Parathyroid adenoma (tissue), 2 donors: ENCODE results near the gene GJB5.

Experiments used
- H2AFZ ChIP-seq: fragments of 300-600 bp; sonication (generic); one replicate; pipeline ENCODE4 v1.7.0; 2017; ENCODE audit warnings: antibody characterized with exemption, mild to moderate bottlenecking
- H3K27ac ChIP-seq: fragments of 300-600 bp; sonication (generic); one replicate; pipeline ENCODE4 v1.7.0; 2017
- H3K27me3 ChIP-seq: fragments of 300-600 bp; sonication (generic); one replicate; pipeline ENCODE4 v1.7.0; 2017; ENCODE audit warnings: low read length; ENCODE audit not compliant: control insufficient read depth, insufficient read depth
- H3K36me3 ChIP-seq: fragments of 300-600 bp; sonication (generic); one replicate; pipeline ENCODE4 v1.7.0; 2017; ENCODE audit warnings: low read length; ENCODE audit not compliant: control insufficient read depth, insufficient read depth
- H3K4me1 ChIP-seq: fragments of 300-600 bp; sonication (generic); one replicate; pipeline ENCODE4 v1.7.0; 2017; ENCODE audit warnings: control low read depth
- H3K4me2 ChIP-seq: fragments of 300-600 bp; sonication (generic); one replicate; pipeline ENCODE4 v1.7.0; 2017; ENCODE audit warnings: low read length
- H3K4me3 ChIP-seq: fragments of 300-600 bp; sonication (generic); one replicate; pipeline ENCODE4 v1.7.0; 2017; ENCODE audit warnings: low read depth, low read length
- H3K79me2 ChIP-seq: fragments of 300-600 bp; sonication (generic); one replicate; pipeline ENCODE4 v1.7.0; 2017; ENCODE audit warnings: control low read depth
- H3K9ac ChIP-seq: fragments of 300-600 bp; sonication (generic); one replicate; pipeline ENCODE4 v1.7.0; 2017; ENCODE audit warnings: mild to moderate bottlenecking
- H3K9me3 ChIP-seq: fragments of 300-600 bp; sonication (generic); one replicate; pipeline ENCODE4 v1.7.0; 2017; ENCODE audit warnings: low read length; ENCODE audit not compliant: control insufficient read depth
- TF ChIP-seq, protein P1 (sequence below): fragments of 300-600 bp; sonication (generic); IDR thresholded peaks from one replicate; pipeline ENCODE4 v1.7.0; 2017; ENCODE audit warnings: antibody characterized with exemption, mild to moderate bottlenecking
- donor health status: primary hyperparathyroidism.

Gene GJB5

DNA sequence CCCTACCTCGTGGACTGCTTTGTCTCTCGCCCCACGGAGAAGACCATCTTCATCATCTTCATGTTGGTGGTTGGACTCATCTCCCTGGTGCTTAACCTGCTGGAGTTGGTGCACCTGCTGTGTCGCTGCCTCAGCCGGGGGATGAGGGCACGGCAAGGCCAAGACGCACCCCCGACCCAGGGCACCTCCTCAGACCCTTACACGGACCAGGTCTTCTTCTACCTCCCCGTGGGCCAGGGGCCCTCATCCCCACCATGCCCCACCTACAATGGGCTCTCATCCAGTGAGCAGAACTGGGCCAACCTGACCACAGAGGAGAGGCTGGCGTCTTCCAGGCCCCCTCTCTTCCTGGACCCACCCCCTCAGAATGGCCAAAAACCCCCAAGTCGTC is 39.9 kb downstream of the GJB5 start:
- Histone ChIP-seq H3K36me3 (no peaks in the 10 kb centered on the region), H3K27me3 (no peaks in the 10 kb centered on the region), H3K9me3 (no peaks in the 10 kb centered on the region), H2AFZ (no peak overlapping the region), H3K9ac (no peak overlapping the region), H3K79me2 (no peaks in the 10 kb centered on the region), H3K4me3 (no peak overlapping the region), H3K4me1 (no peaks in the 10 kb centered on the region), H3K27ac (no peak overlapping the region), H3K4me2 (no peak overlapping the region)
- TF ChIP-seq, protein P1, sequence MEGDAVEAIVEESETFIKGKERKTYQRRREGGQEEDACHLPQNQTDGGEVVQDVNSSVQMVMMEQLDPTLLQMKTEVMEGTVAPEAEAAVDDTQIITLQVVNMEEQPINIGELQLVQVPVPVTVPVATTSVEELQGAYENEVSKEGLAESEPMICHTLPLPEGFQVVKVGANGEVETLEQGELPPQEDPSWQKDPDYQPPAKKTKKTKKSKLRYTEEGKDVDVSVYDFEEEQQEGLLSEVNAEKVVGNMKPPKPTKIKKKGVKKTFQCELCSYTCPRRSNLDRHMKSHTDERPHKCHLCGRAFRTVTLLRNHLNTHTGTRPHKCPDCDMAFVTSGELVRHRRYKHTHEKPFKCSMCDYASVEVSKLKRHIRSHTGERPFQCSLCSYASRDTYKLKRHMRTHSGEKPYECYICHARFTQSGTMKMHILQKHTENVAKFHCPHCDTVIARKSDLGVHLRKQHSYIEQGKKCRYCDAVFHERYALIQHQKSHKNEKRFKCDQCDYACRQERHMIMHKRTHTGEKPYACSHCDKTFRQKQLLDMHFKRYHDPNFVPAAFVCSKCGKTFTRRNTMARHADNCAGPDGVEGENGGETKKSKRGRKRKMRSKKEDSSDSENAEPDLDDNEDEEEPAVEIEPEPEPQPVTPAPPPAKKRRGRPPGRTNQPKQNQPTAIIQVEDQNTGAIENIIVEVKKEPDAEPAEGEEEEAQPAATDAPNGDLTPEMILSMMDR, result no peak

DNA sequence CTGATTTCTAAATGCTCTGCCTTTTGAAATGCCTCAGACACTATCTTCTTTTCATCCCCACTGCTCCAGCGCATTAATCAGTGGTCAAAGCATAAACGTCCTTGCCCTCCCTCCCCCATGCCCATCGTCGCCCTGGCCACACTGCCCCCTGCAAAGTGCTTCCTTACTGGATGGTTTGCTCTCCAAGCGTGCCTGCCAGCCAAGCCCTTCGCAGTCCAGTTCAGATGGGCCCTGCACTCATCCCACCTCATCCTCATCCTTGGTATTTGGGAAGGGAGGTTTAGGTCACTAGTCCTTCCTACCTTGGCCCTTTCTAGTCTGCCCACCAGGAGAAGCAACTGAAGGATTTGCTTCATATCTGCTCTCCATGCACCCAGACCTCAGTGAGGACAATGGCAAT is 41.1 kb downstream of the GJB5 start:
- no peaks in the 10 kb centered on the region for H3K36me3 ChIP-seq
- H3K27ac ChIP-seq, result no peak overlapping the region
- no peak overlapping the region for H3K4me3 ChIP-seq
- H3K4me2 ChIP-seq, result no peak overlapping the region
- H3K9me3 ChIP-seq, result no peaks in the 10 kb centered on the region
- H3K79me2 ChIP-seq, result no peaks in the 10 kb centered on the region
- no peaks in the 10 kb centered on the region for H3K4me1 ChIP-seq
- H2AFZ ChIP-seq, result no peak overlapping the region
- H3K9ac ChIP-seq, result no peak overlapping the region
- TF ChIP-seq, protein P1, result no peak
- H3K27me3 ChIP-seq, result no peaks in the 10 kb centered on the region

DNA sequence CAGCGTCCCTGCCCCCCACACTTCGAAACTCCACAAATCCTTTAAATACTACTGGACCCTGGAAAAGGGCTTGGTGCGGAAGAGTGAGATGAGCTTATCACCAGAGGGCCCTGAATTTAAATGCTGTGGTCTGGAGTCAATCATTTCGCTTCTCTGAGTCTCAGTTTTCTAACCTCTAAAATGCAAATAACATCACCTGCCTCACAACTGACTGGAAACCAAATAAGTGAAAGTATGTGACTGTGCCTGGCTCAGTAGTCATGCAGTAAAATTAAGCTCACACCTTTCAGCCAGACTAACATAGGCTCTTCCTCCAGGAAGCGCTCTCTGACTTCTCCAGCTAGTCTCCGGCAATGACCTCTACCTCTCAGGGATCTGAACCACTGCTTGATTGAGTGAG is 42.1 kb downstream of the GJB5 start:
- no peaks in the 10 kb centered on the region for H3K9me3 ChIP-seq
- TF ChIP-seq, protein P1, result no peak
- H3K4me3 ChIP-seq, result peak overlapping the region; percentile 16
- H3K4me2 ChIP-seq, result no peak overlapping the region
- no peak overlapping the region for H2AFZ ChIP-seq
- H3K27me3 ChIP-seq, result no peaks in the 10 kb centered on the region
- no peaks in the 10 kb centered on the region for H3K79me2 ChIP-seq
- H3K9ac ChIP-seq, result no peak overlapping the region
- no peaks in the 10 kb centered on the region for H3K36me3 ChIP-seq
- no peak overlapping the region for H3K27ac ChIP-seq
- H3K4me1 ChIP-seq, result no peaks in the 10 kb centered on the region

DNA sequence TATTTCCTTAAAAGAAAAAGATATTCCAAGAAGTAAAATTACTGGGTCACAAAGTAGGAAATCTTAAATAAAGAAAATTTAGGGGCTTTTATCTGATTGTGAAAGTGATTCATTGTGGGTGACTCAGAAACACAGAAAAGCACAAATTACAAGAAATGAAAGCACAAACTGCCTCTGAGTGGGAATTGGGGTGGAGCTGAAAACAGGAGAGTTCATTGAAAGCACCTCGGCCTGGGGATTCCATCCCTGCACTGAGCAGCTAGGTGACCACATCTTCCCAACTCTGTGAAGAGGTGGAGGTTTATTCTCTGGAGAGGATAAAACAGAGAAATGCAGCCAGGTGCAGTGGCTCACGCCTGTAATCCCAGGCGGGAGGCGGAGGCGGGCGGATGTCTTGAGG is 45.4 kb downstream of the GJB5 start:
- TF ChIP-seq, protein P1, result no peak
- Histone ChIP-seq H3K9ac (no peak overlapping the region), H3K27ac (no peak overlapping the region), H3K4me1 (no peaks in the 10 kb centered on the region), H3K36me3 (no peaks in the 10 kb centered on the region), H3K27me3 (no peaks in the 10 kb centered on the region), H3K4me2 (no peak overlapping the region), H3K4me3 (no peak overlapping the region), H2AFZ (no peak overlapping the region), H3K9me3 (no peaks in the 10 kb centered on the region), H3K79me2 (no peaks in the 10 kb centered on the region)

DNA sequence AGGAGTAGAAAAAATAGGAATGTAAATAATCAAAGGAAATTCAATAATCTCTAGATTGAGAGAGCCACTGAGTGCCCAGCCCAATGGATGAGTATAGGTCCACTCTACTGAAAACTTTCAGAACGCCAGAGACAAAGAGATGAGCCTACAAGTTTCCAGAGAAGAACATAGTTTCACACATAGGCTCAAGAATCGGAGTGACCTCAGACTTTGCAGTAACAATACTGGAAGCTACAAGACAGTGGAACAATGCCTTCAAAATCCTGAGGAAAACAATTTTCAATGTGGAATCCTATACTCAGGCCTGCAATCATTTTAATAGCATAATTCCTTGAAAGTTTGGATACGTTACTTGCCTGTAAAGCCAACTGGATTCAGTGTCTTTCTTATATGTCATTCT is 48.9 kb downstream of the GJB5 start:
- no peaks in the 10 kb centered on the region for H3K4me1 ChIP-seq
- H3K4me3 ChIP-seq, result no peak overlapping the region
- H3K27ac ChIP-seq, result no peak overlapping the region
- H3K27me3 ChIP-seq, result no peaks in the 10 kb centered on the region
- no peak overlapping the region for H3K4me2 ChIP-seq
- TF ChIP-seq, protein P1, result no peak
- H2AFZ ChIP-seq, result no peak overlapping the region
- no peaks in the 10 kb centered on the region for H3K36me3 ChIP-seq
- no peak overlapping the region for H3K9ac ChIP-seq
- H3K9me3 ChIP-seq, result no peaks in the 10 kb centered on the region
- H3K79me2 ChIP-seq, result no peaks in the 10 kb centered on the region
